HG03045 (cell line): ENCODE measurements around the gene GRID2.

Experiments used
- ATAC-seq: cut with Tn5 transposase; IDR thresholded peaks from one replicate; pipeline ENCODE4 v1.9.1; 2021; ENCODE audit warnings: mild to moderate bottlenecking, moderate library complexity; ENCODE audit not compliant: unreplicated experiment

GRID2 gene

DNA sequence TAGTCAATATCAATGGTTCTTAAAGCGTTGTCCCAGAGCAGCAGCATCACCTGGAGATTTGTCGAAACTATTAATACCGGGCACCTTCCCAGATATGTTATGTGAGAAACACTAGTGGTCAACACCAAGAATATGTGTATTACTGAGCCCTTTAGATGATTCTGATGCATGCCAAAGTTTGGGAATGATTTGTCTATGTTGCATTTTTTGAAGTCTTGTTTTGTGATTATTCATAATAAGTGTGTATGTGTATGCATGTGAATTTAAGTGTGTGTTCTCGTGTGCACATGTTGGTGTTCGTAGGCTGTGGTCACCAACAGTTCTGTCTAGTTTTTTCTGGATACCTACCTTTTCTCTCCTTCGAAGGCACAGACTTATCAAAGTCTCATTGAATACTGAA, 749.4 kb downstream of the GRID2 start:
- ATAC-seq, result no peak

DNA sequence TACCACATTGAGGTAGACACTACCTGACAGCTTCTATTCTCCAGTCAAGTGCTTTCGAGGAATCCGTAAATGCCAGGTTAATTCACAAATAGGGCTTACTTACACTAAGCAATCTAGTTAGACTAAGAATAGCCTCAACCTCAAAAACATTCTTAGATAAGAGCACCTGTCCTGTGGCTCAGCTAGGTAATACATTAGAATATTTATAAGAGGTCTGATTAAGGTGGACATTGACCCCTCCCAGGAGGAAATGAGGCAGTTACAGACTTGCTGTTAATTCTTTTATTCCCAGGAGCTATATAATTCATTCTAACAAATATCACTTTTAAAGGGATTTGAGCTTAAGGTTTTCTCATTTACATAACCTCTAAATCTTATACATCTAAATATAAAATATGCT, 758.1 kb downstream of the GRID2 start:
- no peak for ATAC-seq

DNA sequence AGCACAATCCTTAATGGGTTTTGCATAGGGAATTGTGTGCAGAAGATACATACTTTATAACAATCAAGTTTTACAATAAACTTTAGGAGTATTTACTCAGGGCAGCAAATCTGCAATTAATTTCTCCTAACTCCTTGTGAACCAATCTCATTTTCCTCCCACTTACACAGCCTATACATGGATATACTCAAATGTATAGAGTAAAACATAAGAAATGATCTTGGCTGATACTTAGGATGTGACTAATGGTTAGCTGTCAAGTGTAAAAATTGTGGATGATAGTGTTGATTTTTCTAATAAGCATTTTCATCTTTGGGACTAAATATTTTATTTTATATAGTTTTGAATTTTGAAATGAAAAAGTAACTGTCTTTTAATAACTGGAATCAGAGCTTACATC, 759.6 kb downstream of the GRID2 start:
- no peak for ATAC-seq

DNA sequence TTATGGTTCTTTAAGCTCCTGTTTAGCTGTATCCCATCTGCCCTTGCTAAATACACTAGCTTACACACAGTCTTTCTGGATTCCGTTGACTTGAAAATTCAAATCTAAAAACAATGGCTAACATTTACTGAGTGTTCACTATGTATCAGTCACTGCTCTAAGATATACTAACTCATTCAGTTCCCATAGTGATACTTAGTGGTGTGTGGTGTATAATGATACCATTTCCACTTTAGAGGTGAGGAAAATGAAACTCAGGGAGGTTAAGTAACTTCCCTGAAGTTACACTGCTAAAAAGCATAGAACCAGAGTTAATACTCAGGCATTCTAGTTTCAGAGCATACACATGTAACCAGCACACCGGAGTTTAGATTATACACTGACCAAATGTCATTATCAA, 762.0 kb downstream of the GRID2 start:
- no peak for ATAC-seq

DNA sequence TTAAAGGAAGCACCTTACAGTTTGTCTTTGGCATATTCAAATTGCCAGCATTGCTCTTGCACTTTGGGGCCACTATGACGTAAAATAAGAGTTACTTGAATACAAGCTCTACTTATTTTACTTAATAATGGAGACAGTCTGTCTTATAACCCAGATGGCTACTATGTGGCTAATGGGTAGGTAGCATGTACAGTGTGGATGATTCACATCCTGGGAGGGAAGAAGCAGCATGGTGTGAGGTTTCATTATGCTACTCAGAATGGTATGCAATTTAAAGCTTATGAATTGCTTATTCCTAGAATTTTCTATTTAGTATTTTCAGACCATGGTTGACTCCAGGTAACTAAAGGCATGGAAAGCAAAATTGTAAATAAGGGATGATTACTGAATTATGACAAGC, 763.0 kb downstream of the GRID2 start:
- ATAC-seq, result no peak

DNA sequence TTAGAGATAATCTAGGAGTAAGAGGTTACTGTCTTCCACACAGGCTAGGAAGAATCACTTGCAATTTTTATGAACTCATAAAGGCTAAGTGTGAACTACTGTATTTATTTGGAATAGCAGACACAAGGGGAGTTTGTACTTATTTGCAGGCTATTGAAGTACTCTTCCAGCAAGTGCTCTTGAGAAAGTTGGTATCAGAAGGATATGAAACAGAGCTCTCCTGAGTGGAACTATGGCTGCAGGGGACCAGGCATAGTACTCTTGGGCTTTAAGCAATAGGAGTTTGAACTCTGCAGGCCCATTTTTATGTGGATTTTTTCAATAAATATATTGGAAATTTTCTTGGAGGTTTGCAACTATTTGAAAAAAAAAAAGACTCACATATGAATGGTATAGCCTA, 768.5 kb downstream of the GRID2 start:
- ATAC-seq, result no peak

DNA sequence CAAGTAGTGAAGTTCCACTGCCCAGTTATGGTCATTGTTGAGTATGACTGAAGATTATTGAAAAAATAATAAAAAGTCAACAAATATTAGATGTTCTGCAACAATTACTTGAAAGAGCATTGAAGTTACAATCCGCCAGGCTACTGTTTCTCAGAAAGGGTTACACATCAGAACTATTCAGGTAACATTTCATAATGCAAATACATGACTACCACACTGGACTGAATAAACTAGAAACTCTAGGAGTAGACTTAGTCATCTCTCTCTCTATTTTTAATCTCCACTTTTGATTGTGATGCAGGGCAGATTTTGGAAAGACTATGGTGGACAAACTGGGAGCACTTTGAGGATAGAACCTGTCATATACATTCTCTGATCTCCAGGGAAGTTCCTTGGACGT, 776.5 kb downstream of the GRID2 start:
- ATAC-seq, result no peak

DNA sequence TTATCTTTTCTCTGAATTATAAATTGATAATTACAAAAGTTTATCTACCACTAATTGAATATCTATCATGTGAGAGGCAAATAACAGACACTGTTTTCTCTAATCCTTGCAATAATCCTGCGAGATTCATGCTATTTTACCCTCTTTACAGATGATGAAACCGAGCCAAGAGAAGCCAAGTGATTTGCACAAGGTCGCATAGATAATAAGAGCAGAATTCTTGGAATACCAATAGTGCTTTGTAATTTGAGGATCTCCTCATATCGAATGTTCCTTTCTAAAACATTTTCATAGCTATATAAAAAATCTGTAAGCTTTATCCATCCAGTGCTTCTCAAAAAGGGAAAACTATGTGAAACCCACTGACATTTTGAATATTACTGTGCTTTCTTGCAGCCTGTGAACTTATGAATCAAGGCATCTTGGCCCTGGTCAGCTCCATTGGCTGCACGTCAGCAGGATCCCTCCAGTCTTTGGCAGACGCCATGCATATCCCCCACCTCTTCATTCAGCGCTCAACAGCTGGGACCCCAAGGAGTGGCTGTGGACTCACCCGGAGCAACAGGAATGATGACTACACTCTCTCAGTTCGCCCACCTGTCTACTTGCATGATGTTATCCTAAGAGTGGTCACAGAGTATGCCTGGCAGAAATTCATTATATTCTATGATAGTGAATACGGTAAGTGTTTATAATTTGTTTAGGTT, 781.0 kb downstream of the GRID2 start:
- no peak for ATAC-seq

DNA sequence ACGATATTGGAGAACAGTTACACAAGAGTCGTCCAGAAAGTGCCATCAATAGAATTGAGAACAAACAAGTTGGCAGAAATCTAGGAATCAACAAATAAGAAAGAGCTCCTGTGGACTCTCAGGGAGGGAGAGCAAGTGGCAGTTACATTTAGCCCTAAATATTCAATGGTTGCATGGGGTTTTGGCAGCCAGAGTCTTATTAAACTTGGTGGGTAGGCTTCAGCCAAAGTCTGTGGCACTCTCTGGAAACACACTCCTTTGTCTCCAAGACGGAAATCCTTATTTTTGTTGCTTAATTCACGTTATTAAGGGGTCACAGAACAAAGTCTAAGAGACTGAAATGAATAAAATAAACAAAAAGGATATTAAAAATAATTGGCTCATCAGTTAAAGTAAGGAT, 782.6 kb downstream of the GRID2 start:
- ATAC-seq, result no peak

DNA sequence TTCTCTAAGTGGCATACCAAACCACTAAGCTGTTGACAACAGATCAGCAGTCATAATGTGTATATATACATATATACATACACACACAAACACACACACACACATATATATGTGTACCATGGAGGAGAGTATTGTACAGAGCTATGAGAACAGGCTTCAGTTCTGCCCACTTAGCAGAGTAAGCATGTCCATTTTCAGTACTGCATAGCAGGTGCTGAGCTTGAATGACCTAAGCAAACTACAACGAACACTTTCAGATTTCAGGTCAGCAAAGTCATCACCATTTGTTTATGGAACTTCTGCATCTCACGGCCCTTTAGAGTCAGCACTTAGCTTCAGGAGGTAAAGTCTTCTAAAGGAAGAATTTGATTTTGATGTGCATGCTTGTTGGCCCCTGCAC, 789.0 kb downstream of the GRID2 start:
- no peak for ATAC-seq

DNA sequence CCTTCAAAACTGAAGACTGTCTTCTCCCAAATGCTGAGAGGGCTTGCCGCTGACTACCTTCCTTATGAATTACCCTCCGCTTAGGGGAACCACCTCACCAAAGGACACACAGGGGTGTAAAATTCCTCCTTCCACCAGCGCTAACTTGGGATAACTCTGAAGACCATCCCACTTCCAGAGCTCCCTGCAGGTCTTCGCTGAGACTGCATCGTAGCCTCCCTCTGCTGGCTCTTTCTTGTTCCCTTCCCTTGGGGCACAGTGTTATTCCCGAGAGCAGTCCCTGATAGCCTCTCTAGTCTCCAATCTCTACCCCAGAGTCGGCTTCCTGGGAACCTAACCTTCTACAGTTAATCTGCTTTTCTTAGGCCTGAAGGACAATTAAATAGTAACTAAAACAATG, 799.3 kb downstream of the GRID2 start:
- ATAC-seq, result no peak

DNA sequence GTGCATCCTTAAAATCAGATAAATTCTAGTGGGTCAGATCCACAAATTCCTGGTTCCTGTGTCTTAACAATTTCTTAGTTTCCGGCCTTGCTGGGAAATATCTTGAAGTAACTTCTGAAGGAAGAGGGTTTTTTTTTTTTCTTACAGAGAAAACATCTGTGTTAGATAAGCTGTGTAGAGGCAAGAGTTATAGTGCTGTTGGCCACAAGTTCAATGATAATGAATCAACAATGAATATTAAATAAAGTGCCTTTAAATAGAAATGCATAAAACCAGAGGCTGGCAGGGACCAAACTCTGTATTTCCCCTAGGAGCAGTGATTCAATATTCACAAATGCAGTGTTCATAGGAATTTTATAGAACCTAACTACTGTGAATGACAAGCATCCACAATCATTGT, 812.9 kb downstream of the GRID2 start:
- ATAC-seq, result no peak

DNA sequence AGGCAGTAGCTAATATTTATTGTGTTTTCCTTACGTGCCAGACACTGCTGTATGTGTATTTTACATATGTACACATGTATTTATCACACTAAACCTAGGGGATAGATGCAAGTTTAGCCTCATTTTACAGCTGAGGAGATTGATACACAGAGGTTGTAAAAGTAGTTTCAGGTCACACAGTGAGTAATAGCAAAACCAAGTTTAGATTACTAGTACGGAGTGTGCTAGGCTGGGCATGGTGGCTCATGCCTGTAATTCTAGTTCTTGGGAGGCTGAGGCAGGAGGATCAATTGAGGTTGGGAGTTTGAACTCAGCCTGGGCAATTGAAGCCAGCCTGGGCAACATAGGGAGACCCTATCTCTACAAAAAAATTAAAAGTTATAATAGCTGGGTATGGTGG, 823.7 kb downstream of the GRID2 start:
- no peak for ATAC-seq

DNA sequence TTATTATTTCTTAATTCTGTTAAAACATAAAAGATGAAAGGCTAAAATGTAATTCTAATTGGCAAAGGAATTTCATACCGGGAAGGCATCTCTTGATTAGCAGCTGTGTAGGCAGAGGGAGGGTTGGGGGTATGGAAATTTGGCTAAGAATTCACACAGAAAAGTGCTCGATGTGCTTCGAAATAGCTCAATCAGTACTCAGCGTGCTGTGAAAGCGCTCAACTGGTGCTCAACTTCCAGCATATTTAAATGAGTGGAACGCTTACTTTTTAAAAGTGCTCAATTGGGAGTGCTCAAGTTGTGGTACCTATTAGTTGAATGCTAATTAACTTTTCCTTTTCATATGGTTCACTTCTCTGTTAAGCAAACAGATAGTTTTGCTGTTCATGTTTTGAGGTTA, 828.9 kb downstream of the GRID2 start:
- ATAC-seq, result no peak

DNA sequence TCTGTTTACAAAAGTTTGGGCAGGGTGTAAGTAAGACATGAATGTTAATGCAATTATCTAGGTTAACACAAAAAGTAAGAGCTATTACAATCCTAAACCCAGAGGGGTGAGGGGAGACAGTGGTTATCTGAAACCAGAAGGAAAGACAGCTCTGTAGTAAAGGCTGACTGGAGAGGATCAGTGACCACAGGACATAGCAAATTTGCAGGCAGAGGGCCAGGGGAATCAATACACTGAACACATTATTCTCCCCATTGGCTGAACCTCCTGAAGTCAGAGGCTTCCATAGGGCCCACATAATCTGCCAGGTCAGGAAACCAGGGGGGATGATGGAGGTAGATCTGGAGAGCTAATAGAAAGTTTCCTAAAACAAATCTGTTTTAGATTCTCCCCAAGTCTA, 835.4 kb downstream of the GRID2 start:
- ATAC-seq, result no peak

DNA sequence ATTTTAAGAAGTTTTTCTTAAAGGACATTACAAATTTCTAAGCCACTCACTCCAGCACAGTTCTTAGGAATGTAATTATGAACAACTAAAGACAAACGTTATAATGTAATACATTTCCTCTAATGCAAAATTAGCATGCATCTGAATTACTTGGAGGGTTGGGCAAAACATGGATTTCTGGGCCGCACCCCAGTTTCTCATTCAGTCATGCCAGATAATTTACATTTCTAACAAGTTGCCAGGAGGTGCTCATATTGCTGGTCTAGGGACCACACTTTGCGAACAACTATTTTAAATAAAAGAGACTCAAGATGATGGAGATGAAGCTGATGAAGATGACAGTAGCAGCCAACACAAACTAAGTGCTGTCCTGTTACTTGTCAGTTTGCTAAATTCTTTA, 840.1 kb downstream of the GRID2 start:
- ATAC-seq, result no peak

DNA sequence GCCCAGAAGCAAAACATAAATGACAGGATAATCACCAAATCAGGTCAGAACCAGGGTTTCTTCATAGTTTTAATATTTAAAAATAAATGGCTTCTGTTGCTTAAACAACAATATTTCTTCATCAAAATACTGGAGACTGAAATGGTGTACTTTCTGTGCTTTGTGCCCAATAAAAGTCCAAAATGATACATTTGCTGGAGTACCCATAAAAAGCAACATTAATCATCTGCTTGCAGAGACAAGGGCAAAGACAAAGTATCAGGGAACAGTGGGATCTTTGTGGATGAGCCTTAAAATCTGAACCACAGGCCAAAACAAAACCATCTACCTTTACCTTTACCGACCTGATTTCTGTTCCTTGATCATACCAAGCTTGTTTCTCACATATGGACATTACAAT, 840.9 kb downstream of the GRID2 start:
- ATAC-seq, result no peak

DNA sequence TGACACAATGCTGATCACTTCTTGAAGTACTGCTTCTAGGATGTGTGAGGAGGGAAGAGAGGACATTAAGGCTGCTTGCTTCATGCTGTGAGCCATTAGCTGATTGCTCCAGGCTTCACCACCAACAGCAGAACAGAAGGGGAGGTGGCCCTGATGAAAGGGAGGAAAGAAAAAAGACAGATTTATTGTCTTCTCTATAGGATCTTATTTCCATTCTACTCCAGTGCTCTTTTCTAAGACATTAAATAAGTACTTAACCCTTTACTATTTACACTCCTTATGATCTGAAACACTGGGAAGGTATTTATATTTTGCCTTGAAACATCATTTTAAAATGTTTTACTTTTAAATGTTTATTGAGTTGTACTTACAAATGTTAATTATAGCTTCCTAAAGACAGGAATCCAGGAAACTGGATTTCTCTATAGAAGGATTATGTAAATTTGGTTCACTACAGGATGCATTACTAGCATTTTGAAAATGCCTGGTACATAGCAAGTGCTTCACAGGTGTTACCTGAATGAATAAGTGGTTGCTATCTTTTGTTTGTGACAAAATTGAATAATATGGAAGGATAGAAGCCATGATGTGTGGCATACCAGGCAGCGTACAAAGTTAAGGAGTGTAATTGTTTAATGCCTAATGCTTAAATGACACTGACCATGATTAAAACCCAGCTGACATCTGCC, 843.9 kb downstream of the GRID2 start:
- ATAC-seq, result no peak

DNA sequence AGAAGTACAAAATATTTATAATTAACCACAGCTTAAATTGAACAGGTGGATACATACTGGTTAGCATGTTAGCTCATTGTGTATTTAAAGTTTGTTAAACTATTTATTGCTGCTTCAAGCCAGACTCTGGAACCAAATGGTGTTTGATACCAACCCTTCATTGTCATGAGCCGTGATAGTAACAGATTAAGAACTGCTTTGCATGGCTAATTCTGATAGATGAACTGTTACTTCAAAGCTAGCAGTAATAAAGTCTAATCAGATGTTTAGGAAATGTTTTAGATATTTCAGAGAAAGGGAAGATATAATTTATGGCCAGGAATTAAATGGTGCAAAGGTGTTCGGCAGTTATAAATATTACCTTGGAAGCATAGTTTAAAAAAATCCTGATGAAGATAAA, 848.7 kb downstream of the GRID2 start:
- ATAC-seq, result no peak

DNA sequence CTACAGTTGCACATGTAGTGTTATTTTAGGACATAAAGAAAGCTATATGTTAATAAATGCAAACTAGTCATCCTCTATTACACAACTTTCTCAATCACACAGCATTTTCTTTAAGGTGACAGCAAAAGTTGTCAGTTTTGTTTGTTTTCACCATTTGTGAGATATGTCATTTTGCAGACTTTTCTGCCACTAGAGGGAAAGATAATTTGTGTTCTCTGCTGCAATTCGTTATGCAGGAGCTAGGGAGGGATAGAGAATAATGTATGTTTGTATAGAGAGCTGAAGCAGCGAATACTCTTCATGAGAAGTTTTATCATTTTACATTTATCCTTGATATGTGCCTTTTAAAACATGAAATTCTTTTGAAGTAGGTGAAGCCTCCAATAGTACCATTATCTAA, 854.2 kb downstream of the GRID2 start:
- no peak for ATAC-seq

DNA sequence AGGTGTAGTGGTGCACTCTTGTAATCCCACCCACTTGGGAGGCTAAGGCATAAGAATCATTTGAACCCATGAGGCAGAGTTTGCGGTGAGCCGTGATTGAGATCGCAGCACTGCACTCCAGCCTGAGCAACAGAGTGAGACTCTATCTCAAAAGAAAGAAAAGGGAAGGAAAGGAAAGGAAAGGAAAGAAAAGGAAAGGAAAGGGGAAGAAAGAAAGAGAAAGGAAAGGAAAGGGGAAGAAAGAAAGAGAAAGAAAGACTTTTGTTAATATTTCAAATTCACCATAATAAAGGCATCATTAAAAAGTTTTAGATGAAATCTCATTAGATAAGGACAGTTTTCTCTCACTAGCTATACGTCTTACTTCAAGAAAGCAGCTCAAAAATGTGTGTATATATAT, 864.3 kb downstream of the GRID2 start:
- ATAC-seq, result no peak

DNA sequence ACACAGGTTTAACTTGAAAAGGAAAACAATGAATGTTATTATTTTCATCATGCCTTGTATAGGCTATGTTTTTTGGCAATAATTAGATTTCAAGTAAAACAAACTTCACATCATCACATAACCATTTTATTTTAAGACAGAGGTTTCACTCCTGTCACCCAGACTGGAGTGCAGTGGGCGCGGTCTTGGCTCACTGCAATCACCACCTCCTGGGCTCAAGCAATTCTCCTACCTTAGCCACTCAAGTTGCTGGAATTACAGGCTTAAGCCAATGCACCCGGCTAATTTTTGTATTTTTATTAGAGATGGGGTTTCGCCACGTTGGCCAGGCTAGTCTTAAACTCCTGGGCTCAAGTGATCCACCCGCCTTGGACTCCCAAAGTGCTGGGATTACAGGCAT, 866.2 kb downstream of the GRID2 start:
- no peak for ATAC-seq

DNA sequence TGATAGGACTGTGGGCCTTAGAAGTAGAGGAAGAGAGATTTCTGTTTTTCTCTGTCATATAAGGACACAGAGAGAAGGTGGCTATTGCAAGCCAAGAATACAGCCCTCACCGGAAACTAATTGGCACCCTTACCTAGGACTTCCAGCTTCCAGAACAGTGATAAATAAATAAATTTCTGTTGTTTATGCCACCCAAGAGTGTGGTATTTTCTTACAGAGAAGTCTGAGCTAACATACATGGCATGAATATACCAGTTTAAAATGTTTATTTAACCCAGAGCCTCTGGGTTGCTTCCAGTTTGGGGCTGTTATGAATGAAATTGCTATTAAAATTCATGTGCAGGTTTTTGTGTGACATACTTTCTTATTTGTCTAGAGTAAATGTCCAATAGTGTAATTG, 870.8 kb downstream of the GRID2 start:
- no peak for ATAC-seq
